ENCODE results near the gene OOSP3.
"Not testable (repeated sequence)": the region's sequence is repeated elsewhere in the genome, so short reads cannot be mapped to it uniquely, and the experiment has no call there.

OOSP3 gene

DNA sequence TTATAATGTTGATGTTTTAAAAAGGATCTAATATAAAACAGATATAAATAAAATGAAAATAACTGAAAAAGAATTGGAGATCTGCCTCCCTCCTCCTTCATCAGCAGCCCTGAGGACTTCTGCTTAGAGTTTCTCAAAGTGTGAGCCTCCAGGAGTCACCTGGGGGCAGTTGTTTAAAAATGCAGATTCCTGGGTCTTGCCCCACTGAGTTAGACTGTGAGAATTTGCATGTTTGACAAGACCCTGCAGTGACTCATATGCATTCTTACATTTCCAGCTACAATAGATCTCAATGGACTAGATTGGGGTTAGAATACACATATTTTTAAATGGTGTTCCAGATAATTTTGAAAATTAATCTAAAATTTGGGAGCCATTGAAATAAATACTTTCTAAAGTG is 798 bp upstream of the OOSP3 start:
- no peak overlapping the region for H3K4me3 ChIP-seq (replicated peaks; ENCODE audit: low read depth, low read length)
- no peaks in the 10 kb centered on the region for H3K36me3 ChIP-seq (ENCODE audit: control insufficient read depth, insufficient read depth, low read length)
- no peak for DNase-seq (ENCODE audit: extremely low read depth, insufficient read length)
- TF ChIP-seq, protein P1, sequence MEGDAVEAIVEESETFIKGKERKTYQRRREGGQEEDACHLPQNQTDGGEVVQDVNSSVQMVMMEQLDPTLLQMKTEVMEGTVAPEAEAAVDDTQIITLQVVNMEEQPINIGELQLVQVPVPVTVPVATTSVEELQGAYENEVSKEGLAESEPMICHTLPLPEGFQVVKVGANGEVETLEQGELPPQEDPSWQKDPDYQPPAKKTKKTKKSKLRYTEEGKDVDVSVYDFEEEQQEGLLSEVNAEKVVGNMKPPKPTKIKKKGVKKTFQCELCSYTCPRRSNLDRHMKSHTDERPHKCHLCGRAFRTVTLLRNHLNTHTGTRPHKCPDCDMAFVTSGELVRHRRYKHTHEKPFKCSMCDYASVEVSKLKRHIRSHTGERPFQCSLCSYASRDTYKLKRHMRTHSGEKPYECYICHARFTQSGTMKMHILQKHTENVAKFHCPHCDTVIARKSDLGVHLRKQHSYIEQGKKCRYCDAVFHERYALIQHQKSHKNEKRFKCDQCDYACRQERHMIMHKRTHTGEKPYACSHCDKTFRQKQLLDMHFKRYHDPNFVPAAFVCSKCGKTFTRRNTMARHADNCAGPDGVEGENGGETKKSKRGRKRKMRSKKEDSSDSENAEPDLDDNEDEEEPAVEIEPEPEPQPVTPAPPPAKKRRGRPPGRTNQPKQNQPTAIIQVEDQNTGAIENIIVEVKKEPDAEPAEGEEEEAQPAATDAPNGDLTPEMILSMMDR (IDR thresholded peaks at IDR 0.05; ENCODE audit: insufficient read depth, low read length, poor library complexity, severe bottlenecking) = no peak
- H3K27me3 ChIP-seq (replicated peaks; ENCODE audit: control insufficient read depth, insufficient read depth, low read length) = no peaks in the 10 kb centered on the region

DNA sequence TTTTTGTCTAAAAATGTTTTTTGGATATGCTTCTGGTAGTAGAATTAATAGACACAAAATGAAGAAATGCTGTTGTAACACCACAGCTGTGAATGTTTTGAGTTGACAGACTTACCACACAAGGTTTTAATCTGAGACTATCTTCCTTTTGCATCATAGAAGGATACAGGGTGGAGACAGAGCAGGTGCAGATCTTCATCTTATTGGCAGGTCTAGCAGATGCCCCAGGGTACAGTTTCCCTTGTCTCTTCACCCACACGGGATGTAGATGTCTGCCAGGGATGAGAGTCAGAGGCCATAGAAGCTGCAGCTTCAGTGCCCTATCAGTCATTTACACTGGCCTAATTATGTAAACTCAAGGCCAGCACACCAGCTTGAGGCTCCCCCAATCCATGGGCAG is 985 bp downstream of the OOSP3 start:
- no peaks in the 10 kb centered on the region for H3K27me3 ChIP-seq (replicated peaks; ENCODE audit: control insufficient read depth, insufficient read depth, low read length)
- TF ChIP-seq, protein P1 (IDR thresholded peaks at IDR 0.05; ENCODE audit: insufficient read depth, low read length, poor library complexity, severe bottlenecking) = no peak
- no peaks in the 10 kb centered on the region for H3K36me3 ChIP-seq (ENCODE audit: control insufficient read depth, insufficient read depth, low read length)
- no peak for DNase-seq (ENCODE audit: extremely low read depth, insufficient read length)
- H3K4me3 ChIP-seq (replicated peaks; ENCODE audit: low read depth, low read length) = no peak overlapping the region

DNA sequence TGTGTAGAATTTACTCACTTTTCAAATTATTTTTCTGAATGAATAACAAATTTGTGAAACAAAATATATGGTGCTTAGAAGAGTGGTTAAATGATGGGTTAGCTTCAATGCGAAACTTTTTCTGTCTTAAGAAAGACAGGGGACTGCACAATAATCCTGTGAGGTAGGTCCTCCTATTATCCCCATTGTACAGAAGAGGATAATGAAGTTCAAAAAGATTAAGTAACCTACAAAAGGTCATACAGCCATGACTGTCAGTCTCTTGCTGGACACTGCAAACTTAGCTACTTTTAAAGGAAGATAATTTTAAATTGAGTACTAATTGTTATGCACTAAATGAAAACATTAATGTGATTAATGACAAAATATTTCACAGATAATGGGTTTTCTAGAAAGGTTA is 5.0 kb downstream of the OOSP3 start:
- Histone ChIP-seq H3K4me3 (replicated peaks; ENCODE audit: low read depth, low read length) (no peak overlapping the region), H3K27me3 (replicated peaks; ENCODE audit: control insufficient read depth, insufficient read depth, low read length) (no peaks in the 10 kb centered on the region), H3K36me3 (ENCODE audit: control insufficient read depth, insufficient read depth, low read length) (no peaks in the 10 kb centered on the region)
- TF ChIP-seq, protein P1 (IDR thresholded peaks at IDR 0.05; ENCODE audit: insufficient read depth, low read length, poor library complexity, severe bottlenecking) = no peak
- no peak for DNase-seq (ENCODE audit: extremely low read depth, insufficient read length)

DNA sequence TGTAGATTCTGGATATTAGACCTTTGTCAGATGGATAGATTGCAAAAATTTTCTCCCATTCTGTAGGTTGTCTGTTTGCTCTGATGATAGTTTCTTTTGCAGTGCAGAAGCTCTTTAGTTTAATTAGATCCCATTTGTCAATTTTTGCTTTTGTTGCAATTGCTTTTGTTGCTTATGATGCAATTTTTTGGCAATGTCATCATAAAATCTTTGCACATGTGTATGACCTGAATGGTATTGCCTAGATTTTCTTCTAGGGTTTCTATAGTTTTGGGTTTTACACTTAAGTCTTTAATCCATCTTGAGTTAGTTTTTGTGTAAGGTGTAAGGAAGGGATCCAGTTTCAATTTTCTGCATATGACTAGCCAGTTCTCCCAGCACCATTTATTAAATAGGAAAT is 8.6 kb downstream of the OOSP3 start:
- H3K27me3 ChIP-seq (replicated peaks; ENCODE audit: control insufficient read depth, insufficient read depth, low read length); H3K36me3 ChIP-seq (ENCODE audit: control insufficient read depth, insufficient read depth, low read length); DNase-seq (ENCODE audit: extremely low read depth, insufficient read length); H3K4me3 ChIP-seq (replicated peaks; ENCODE audit: low read depth, low read length): not testable (repeated sequence)

DNA sequence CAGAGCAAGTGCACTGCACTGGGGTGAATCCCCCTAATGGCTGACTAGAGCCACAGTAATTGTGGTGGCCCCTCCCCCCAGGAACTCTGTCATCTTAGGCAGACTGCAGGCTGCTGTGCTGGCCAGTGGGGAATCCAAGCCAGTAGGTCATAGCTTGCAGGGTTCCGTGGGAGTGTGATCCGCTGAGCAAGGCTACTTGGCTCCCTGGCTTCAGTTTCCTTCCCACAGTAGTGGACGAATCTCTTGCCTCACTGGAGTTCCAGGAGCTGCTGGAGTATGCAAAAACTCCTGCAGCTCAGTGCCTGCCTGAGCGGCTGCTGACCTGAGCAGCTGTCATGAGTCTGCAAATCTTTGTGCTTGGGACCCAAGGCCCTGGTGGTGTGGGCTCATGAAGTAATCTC is 13.2 kb downstream of the OOSP3 start:
- Histone ChIP-seq H3K4me3 (replicated peaks; ENCODE audit: low read depth, low read length) (no peak overlapping the region), H3K27me3 (replicated peaks; ENCODE audit: control insufficient read depth, insufficient read depth, low read length) (no peaks in the 10 kb centered on the region), H3K36me3 (ENCODE audit: control insufficient read depth, insufficient read depth, low read length) (no peaks in the 10 kb centered on the region)
- TF ChIP-seq, protein P1 (IDR thresholded peaks at IDR 0.05; ENCODE audit: insufficient read depth, low read length, poor library complexity, severe bottlenecking) = no peak
- DNase-seq (ENCODE audit: extremely low read depth, insufficient read length) = no peak

DNA sequence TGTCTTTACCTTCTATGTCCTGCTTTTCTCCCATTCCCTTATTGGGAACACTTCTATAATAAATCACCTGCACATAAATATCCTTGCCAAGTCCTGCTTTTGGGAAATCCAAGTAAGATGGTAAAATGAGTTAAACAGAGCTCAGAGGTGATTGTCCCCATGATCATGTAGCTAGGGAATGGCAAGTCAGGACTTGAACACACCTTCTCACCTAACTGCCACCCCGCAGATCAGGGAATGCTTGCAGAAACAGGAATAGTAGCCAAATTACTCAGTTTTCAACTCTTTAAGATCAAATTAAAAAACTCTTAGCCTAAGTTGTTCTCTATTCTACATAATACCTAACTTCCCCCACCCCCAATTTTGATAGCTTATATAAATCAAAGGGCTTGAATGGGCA is 16.0 kb downstream of the OOSP3 start:
- H3K4me3 ChIP-seq (replicated peaks; ENCODE audit: low read depth, low read length) = no peak overlapping the region
- TF ChIP-seq, protein P1 (IDR thresholded peaks at IDR 0.05; ENCODE audit: insufficient read depth, low read length, poor library complexity, severe bottlenecking) = no peak
- H3K27me3 ChIP-seq (replicated peaks; ENCODE audit: control insufficient read depth, insufficient read depth, low read length) = no peaks in the 10 kb centered on the region
- no peaks in the 10 kb centered on the region for H3K36me3 ChIP-seq (ENCODE audit: control insufficient read depth, insufficient read depth, low read length)
- DNase-seq (ENCODE audit: extremely low read depth, insufficient read length) = no peak
